Keratinocyte (primary cell): Measurements from ENCODE around the gene PNLDC1. TPM values are rescaled to one million over a fixed set of nuclear protein-coding genes. Genes with fewer than 3 reads are reported as not detected.

ENCODE experiments used
- DNase-seq: peaks from one replicate; pipeline ENCODE4 v3.0.0-alpha.2; 2011; ENCODE audit warnings: low read depth, missing footprints, low spot score
- FAIRE-seq: peaks from 2 replicates; lab custom pipeline; 2011; peaks lifted over from hg19 to GRCh38; lab: Jason Lieb, UNC
- H2AFZ ChIP-seq: 2 replicates; pipeline ENCODE4 v1.6.0; 2012; ENCODE audit warnings: low read length, control low read depth, inconsistent platforms; ENCODE audit not compliant: control insufficient read depth
- H3K27ac ChIP-seq: 2 replicates; pipeline ENCODE4 v1.5.1; 2011; ENCODE audit warnings: low read length; ENCODE audit not compliant: control insufficient read depth, insufficient read depth
- H3K27me3 ChIP-seq: 3 replicates; pipeline ENCODE4 v1.6.0; 2011; ENCODE audit warnings: low read length; ENCODE audit not compliant: control insufficient read depth, insufficient read depth; ENCODE audit errors: extremely low read depth
- H3K36me3 ChIP-seq, 2 experiments: 2 replicates in 1 of 2; 3 replicates in 1 of 2; pipeline ENCODE4 v1.5.1; 2011; ENCODE audit warnings: low read length in 2 of 2, mild to moderate bottlenecking in 1 of 2; ENCODE audit not compliant: control insufficient read depth in 2 of 2, insufficient read depth in 2 of 2; ENCODE audit errors: extremely low read depth in 1 of 2
- H3K4me1 ChIP-seq: 3 replicates; pipeline ENCODE4 v1.5.1; 2011; ENCODE audit warnings: low read length; ENCODE audit not compliant: control insufficient read depth, insufficient read depth; ENCODE audit errors: extremely low read depth
- H3K4me2 ChIP-seq: 3 replicates; pipeline ENCODE4 v1.6.0; 2011; ENCODE audit warnings: low read depth, low read length; ENCODE audit not compliant: control insufficient read depth, insufficient read depth; ENCODE audit errors: extremely low read depth
- H3K4me3 ChIP-seq, 3 experiments: fragments of 200-600 bp in 1 of 3; sonication (generic) in 1 of 3; 2 replicates in 2 of 3; 3 replicates in 1 of 3; pipeline ENCODE4 v1.5.1; 2011 to 2016; ENCODE audit warnings: low read length in 3 of 3, mild to moderate bottlenecking in 3 of 3, control low read depth in 2 of 3, inconsistent platforms in 1 of 3, low read depth in 1 of 3, mixed read lengths in 1 of 3, mixed run types in 1 of 3, moderate library complexity in 1 of 3; ENCODE audit not compliant: control insufficient read depth in 2 of 3, insufficient read depth in 2 of 3; ENCODE audit errors: extremely low read depth in 1 of 3
- H3K79me2 ChIP-seq: 2 replicates; pipeline ENCODE4 v1.6.0; 2012; ENCODE audit warnings: low read length; ENCODE audit not compliant: control insufficient read depth, insufficient read depth
- H3K9ac ChIP-seq: 3 replicates; pipeline ENCODE4 v1.6.0; 2011; ENCODE audit warnings: low read length; ENCODE audit not compliant: control insufficient read depth, insufficient read depth; ENCODE audit errors: extremely low read depth
- H3K9me1 ChIP-seq: 3 replicates; pipeline ENCODE4 v1.6.0; 2011; ENCODE audit warnings: low read length; ENCODE audit not compliant: control insufficient read depth, insufficient read depth; ENCODE audit errors: extremely low read depth
- H3K9me3 ChIP-seq: 2 replicates; pipeline ENCODE4 v1.5.1; 2012; ENCODE audit warnings: low read depth, low read length; ENCODE audit not compliant: control insufficient read depth
- H4K20me1 ChIP-seq: 3 replicates; pipeline ENCODE4 v1.6.0; 2011; ENCODE audit warnings: low read length; ENCODE audit not compliant: control insufficient read depth, insufficient read depth; ENCODE audit errors: extremely low read depth
- EZH2 ChIP-seq: IDR thresholded peaks from one replicate; pipeline ENCODE4 v1.6.1; 2012; ENCODE audit warnings: inconsistent platforms, mild to moderate bottlenecking, low read length, moderate library complexity
- dilution Hi-C: fragments of 300-500 bp; cut with MboI; formaldehyde crosslinking; loops from one replicate; pipeline ENCODE4 v1.7.0; 2020; ENCODE audit warnings: low sequenced_read_pairs; ENCODE audit not compliant: extremely low pct_ligation_motif_present
- polyA plus RNA-seq, 5 experiments: library from polyadenylated mRNA; depleted of rRNA in 3 of 5; stranded (reverse) in 3 of 5; stranded (forward) in 1 of 5; unstranded in 1 of 5; fragments of >200 nt; gene quantifications; 1 replicate in 1 of 5; 2 replicates in 3 of 5; 3 replicates in 1 of 5; pipeline versions ENCODE4 v1.2.1 to v1.2.3, GENCODE V29; 2011 to 2012; ENCODE audit warnings: missing spikeins in 2 of 5, low read depth in 1 of 5, low replicate concordance in 1 of 5
- TF ChIP-seq, protein P1 (sequence below), 3 experiments: IDR thresholded peaks in 1 of 3; conservative IDR thresholded peaks in 1 of 3; optimal IDR thresholded peaks in 1 of 3; 2 replicates in 2 of 3; 3 replicates in 1 of 3; pipeline versions ENCODE3 to v1.5.1; 2011; ENCODE audit warnings: low read length in 3 of 3, mild to moderate bottlenecking in 3 of 3, moderate library complexity in 2 of 3, control low read depth in 1 of 3, inconsistent platforms in 1 of 3; ENCODE audit not compliant: insufficient read depth in 2 of 3; ENCODE audit errors: extremely low read depth in 1 of 3

Gene PNLDC1
- polyA plus RNA-seq, 1 donor (not counting 4 experiments of a cell fraction or from before 2014, with no cell fraction given): 0.14 TPM

DNA sequence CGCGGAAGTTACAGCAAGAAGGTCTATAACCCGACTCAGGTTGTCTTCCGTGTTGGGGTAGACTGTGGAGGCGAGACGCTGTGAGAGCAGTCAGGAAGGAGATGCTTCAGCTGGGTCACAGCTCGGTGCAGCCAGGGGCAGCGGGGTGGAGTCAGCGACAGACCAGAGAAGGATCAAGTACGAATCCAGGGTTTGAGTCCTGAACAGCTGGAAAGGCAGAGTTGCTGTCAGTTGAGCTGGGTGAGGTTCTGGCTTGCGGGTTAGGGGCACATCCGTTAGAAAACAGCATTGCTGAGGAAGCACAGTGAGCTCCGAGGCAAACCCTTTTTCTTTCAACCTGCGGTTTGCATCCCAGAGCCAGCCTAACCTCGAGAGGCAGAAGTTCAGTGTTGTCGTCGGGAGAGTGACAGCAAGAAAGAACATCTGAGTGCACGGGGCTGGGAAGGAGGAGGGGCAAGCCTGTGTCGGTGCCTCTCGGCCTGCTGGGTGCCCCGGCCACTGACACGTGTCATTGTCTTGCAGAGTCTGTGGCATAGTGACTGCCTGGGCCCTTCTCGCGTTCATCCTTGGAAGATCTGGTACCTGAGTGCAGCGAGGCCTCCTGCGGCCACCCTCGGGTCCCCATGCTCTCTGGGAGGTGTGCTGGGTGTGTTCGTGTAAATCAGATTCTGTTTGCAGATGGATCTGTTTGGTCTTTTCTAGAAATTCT, 20.0 kb downstream of the PNLDC1 start:
- Histone ChIP-seq H3K9me1 (no peaks in the 10 kb centered on the region), H2AFZ (no peak overlapping the region), H3K36me3 (no peaks in the 10 kb centered on the region), H3K9ac (no peak overlapping the region), H3K27me3 (no peaks in the 10 kb centered on the region), H3K4me3 (no peak overlapping the region), H4K20me1 (no peaks in the 10 kb centered on the region), H3K79me2 (no peaks in the 10 kb centered on the region), H3K4me2 (no peak overlapping the region), H3K27ac (no peak overlapping the region), H3K9me3 (no peaks in the 10 kb centered on the region), H3K4me1 (no peaks in the 10 kb centered on the region)
- FAIRE-seq (no peak), DNase-seq (no peak)
- TF ChIP-seq EZH2: no peak
- dilution Hi-C loops: no loop called here

DNA sequence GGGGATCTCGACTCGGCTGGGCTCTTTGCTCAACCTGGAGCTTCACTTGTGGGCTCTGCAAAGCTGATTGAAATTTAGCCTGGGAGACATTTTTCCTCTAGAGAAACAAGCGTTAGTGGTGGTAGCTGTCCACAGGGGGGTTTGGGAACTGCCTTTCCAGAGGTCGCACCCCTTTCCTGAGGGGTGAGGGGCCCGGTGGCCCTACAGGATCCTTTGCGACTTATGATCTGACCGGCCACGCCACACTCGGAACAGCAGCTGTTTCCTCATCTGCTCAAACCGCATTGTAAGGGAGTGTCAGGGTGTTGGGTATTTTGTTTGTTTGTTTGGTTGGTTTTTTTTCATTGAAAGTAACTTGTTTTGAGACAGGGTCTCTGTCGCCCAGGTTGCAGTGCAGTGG, 21.0 kb downstream of the PNLDC1 start:
- Histone ChIP-seq H3K4me3 (no peak overlapping the region), H3K36me3 (no peaks in the 10 kb centered on the region), H4K20me1 (no peaks in the 10 kb centered on the region), H3K27ac (no peak overlapping the region), H3K79me2 (no peaks in the 10 kb centered on the region), H3K4me2 (no peak overlapping the region), H3K27me3 (no peaks in the 10 kb centered on the region), H3K9ac (no peak overlapping the region), H2AFZ (no peak overlapping the region), H3K9me3 (no peaks in the 10 kb centered on the region), H3K9me1 (no peaks in the 10 kb centered on the region), H3K4me1 (no peaks in the 10 kb centered on the region)
- TF ChIP-seq, protein P1, sequence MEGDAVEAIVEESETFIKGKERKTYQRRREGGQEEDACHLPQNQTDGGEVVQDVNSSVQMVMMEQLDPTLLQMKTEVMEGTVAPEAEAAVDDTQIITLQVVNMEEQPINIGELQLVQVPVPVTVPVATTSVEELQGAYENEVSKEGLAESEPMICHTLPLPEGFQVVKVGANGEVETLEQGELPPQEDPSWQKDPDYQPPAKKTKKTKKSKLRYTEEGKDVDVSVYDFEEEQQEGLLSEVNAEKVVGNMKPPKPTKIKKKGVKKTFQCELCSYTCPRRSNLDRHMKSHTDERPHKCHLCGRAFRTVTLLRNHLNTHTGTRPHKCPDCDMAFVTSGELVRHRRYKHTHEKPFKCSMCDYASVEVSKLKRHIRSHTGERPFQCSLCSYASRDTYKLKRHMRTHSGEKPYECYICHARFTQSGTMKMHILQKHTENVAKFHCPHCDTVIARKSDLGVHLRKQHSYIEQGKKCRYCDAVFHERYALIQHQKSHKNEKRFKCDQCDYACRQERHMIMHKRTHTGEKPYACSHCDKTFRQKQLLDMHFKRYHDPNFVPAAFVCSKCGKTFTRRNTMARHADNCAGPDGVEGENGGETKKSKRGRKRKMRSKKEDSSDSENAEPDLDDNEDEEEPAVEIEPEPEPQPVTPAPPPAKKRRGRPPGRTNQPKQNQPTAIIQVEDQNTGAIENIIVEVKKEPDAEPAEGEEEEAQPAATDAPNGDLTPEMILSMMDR (optimal IDR thresholded peaks at IDR 0.05 in 1 of 3, IDR thresholded peaks at IDR 0.05 in 1 of 3, conservative IDR thresholded peaks at IDR 0.05 in 1 of 3; ENCODE audit: extremely low read depth in 1 of 3, insufficient read depth in 2 of 3, low read length in 3 of 3): no peak
- FAIRE-seq (no peak), DNase-seq (no peak)
- dilution Hi-C loops: no loop called here

DNA sequence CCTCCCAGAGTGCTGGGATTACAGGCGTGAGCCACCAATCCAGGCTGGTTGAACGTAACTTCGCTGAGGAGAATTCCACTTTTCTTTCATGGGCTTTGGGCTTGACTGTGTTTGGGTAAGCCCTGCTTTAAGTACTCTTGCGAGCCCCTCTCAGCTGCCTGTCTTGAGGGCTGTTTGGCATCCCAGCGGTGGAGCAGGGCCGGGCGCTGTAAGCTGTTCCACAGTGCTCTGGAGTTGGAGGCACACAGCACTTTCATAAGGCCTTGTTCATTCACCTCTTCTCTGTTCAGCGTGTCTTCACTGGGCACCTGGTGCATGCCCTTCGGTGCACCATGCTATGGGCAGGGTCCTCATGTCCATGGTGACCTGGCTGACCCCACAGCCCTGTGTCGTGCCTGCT, 21.6 kb downstream of the PNLDC1 start:
- no peak for FAIRE-seq
- Histone ChIP-seq H3K9me3 (no peaks in the 10 kb centered on the region), H2AFZ (no peak overlapping the region), H3K79me2 (no peaks in the 10 kb centered on the region), H4K20me1 (no peaks in the 10 kb centered on the region), H3K4me3 (no peak overlapping the region), H3K27me3 (no peaks in the 10 kb centered on the region), H3K9ac (no peak overlapping the region), H3K4me1 (no peaks in the 10 kb centered on the region), H3K27ac (no peak overlapping the region), H3K36me3 (no peaks in the 10 kb centered on the region), H3K4me2 (no peak overlapping the region), H3K9me1 (no peaks in the 10 kb centered on the region)
- TF ChIP-seq, protein P1 (optimal IDR thresholded peaks at IDR 0.05 in 1 of 3, IDR thresholded peaks at IDR 0.05 in 1 of 3, conservative IDR thresholded peaks at IDR 0.05 in 1 of 3; ENCODE audit: extremely low read depth in 1 of 3, insufficient read depth in 2 of 3, low read length in 3 of 3): no peak
- no peak for TF ChIP-seq EZH2
- no peak for DNase-seq
- dilution Hi-C loops: no loop called here
